Left lung (tissue), 10 donors: ENCODE results near the gene DIP2C. TPM values are rescaled to one million over a fixed set of nuclear protein-coding genes. Genes with fewer than 3 reads are reported as not detected.
A peak's percentile ranks its signal among the peaks of the same experiment; 100 is the strongest.

ENCODE experiments used
- ATAC-seq: fragments of 200-7000 bp; cut with Tn5 transposase; one replicate; pipeline ENCODE4 v1.9.1; 2020; ENCODE audit warnings: moderate library complexity
- DNase-seq, 4 donors: peaks; one replicate each; pipeline ENCODE4 v3.0.0-alpha.2; 2013 to 2020
- H3K27ac ChIP-seq, 2 donors: fragments of 200-600 bp; sonication (generic) in 1 of 2; one replicate each; pipeline versions ENCODE4 v1.5.0 to v1.8.0; 2020 to 2021
- H3K27me3 ChIP-seq, 2 donors: fragments of 200-600 bp; sonication (generic) in 1 of 2; one replicate each; pipeline versions ENCODE4 v1.5.0 to v1.8.0; 2020 to 2021
- H3K36me3 ChIP-seq, 2 donors: fragments of 200-600 bp; sonication (generic) in 1 of 2; one replicate each; pipeline versions ENCODE4 v1.5.0 to v1.8.0; 2020 to 2021
- H3K4me1 ChIP-seq, 2 donors: fragments of 200-600 bp; one replicate each; pipeline ENCODE4 v1.8.0; 2021
- H3K4me3 ChIP-seq, 2 donors: fragments of 200-600 bp; sonication (generic) in 1 of 2; one replicate each; pipeline versions ENCODE4 v1.5.0 to v1.8.0; 2020 to 2021; ENCODE audit warnings: mild to moderate bottlenecking in 1 of 2
- H3K9me3 ChIP-seq, 2 donors: fragments of 200-600 bp; sonication (generic) in 1 of 2; one replicate each; pipeline versions ENCODE4 v1.5.0 to v1.8.0; 2020 to 2021
- intact Hi-C, 2 donors: fragments of 100-400 bp; cut with DNase I; formaldehyde crosslinking; loops; one replicate each; pipeline versions ENCODE4 v1.11.2 to v1.14.2; 2022
- polyA plus RNA-seq, 6 donors: library from polyadenylated mRNA; unstranded; fragments of 120-200 nt; gene quantifications; one replicate each; pipeline ENCODE4 v1.2.1, GENCODE V29; 2013; ENCODE audit not compliant: insufficient read length in 6 of 6
- total RNA-seq, 2 donors: library from RNA; stranded (reverse); fragmentation: NEBNext Ultra II Directional; extraction: Animal tissue kit (Norgen Biotek cat#: 25700); gene quantifications; one replicate each; pipeline ENCODE4 v1.2.1, GENCODE V29; 2021
- TF ChIP-seq, protein P1 (sequence below), 2 donors: fragments of 200-600 bp; sonication (generic) in 1 of 2; IDR thresholded peaks; one replicate each; pipeline versions ENCODE4 v1.5.0 to v1.8.0; 2021; ENCODE audit warnings: antibody characterized with exemption in 2 of 2
- donor health status: DM: no; HTN: yes; CAD: no.
- donor health status: DM: no; HTN: no; CAD: no.

Gene DIP2C
- total and polyA plus RNA-seq, 8 donors: 10.5 to 22.5 (median 19.5) TPM

DNA sequence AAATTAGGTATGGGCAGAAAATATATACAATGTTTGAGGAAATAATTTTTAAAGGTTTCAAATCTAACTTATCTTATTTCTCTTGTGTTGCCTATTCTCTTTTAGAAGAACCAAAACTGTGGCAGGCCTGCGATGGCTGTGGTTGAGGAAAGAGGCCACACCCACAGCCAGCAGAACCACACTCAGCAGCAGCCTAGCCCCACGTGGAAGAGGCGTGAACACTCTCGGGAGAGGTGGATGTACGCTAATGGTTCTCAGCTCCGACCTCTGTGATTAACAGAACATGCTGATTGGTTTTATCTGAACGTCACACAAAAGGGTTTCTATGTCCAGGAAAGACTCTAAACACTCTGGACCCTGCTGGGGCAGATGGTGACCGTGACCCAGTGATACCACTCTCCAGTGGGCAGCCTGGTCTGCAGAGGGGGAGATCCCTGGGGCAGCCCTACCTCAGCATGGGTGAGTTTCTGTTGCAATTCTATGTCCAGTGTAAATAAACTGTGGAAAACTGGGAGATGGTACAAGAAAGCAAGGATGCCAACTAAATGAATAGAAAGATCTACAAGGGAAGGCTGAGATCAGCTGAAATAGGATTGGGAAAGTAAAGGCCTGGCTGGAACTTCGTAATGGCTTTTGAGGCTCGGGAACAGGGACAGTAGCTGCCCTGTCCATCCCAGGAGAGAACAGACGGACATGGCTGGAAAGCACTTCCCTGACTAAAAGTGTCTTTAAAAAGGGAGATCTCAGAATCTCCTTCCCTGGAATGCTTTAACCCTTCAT is 26.6 kb downstream of the DIP2C start:
- no peak for DNase-seq
- TF ChIP-seq, protein P1, sequence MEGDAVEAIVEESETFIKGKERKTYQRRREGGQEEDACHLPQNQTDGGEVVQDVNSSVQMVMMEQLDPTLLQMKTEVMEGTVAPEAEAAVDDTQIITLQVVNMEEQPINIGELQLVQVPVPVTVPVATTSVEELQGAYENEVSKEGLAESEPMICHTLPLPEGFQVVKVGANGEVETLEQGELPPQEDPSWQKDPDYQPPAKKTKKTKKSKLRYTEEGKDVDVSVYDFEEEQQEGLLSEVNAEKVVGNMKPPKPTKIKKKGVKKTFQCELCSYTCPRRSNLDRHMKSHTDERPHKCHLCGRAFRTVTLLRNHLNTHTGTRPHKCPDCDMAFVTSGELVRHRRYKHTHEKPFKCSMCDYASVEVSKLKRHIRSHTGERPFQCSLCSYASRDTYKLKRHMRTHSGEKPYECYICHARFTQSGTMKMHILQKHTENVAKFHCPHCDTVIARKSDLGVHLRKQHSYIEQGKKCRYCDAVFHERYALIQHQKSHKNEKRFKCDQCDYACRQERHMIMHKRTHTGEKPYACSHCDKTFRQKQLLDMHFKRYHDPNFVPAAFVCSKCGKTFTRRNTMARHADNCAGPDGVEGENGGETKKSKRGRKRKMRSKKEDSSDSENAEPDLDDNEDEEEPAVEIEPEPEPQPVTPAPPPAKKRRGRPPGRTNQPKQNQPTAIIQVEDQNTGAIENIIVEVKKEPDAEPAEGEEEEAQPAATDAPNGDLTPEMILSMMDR (IDR thresholded peaks at IDR 0.05): no peak
- Histone ChIP-seq H3K27ac (no peak overlapping the region), H3K4me3 (no peak overlapping the region), H3K36me3 (no peaks in the 10 kb centered on the region), H3K27me3 (no peaks in the 10 kb centered on the region), H3K9me3 (no peaks in the 10 kb centered on the region), H3K4me1 (peaks cover 2 to 6% of the 10 kb centered on the region in 2 donors)
- no peak for ATAC-seq
- intact Hi-C loops: no loop called here

DNA sequence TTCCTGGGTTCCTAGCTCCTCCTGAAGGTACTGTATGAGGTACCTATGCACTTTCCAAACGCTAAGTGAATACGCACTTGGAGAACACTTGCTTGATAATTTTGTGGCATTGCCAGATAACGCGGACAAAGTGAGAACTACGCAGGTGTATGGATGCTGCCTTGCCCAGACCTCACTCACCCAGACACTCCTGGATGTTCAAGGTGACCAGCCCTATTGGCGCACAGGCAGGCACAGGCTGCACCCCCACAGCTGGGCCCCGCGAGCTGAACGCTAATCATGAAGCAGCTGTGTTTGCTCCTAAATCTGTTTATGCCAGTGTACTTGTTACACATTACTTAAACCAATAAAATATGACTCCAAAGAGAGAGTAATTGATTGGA is 27.3 kb downstream of the DIP2C start:
- ATAC-seq (no peak), DNase-seq (no peak)
- TF ChIP-seq, protein P1 (IDR thresholded peaks at IDR 0.05): no peak
- no peaks in the 10 kb centered on the region for H3K9me3 ChIP-seq
- intact Hi-C loops: no loop called here
- no peaks in the 10 kb centered on the region for H3K36me3 ChIP-seq
- H3K4me1 ChIP-seq: peaks cover 2 to 6% of the 10 kb centered on the region in 2 donors
- no peak overlapping the region for H3K27ac ChIP-seq
- no peaks in the 10 kb centered on the region for H3K27me3 ChIP-seq
- no peak overlapping the region for H3K4me3 ChIP-seq

DNA sequence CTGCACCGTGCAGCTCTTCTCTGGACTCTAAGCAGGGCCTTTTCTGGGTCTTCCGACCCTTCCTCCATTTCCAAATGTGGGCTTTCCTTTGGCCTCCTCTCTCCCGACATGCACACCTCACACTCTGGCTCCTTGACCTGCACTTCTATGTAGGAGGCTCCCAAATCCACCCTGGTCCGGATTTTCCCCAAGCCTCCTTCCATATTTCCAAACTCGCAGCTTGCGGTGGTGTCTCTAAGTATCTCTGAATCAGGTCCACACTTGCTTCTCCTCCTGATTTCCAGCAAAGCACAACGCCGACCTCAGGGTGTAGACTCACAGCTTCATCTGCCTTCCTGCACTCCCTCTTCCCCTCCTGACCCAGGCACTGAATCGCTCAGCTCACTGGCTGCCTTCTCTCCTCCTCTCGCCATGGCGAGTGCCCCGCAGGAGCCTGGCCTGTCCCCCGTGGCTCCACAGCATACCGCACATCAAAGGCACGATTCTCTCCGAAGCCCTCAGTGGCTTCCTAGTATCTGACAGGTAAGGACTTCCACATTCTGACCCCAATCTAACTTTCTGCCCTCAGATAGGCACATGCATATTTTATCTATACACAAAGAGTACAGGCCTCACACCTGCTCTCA is 27.8 kb downstream of the DIP2C start:
- no peak for ATAC-seq
- Histone ChIP-seq H3K9me3 (no peaks in the 10 kb centered on the region), H3K4me3 (no peak overlapping the region), H3K27ac (no peak overlapping the region), H3K36me3 (no peaks in the 10 kb centered on the region), H3K27me3 (no peaks in the 10 kb centered on the region), H3K4me1 (peaks cover 2 to 6% of the 10 kb centered on the region in 2 donors)
- intact Hi-C loops: no loop called here
- DNase-seq: no peak
- TF ChIP-seq, protein P1 (IDR thresholded peaks at IDR 0.05): no peak

DNA sequence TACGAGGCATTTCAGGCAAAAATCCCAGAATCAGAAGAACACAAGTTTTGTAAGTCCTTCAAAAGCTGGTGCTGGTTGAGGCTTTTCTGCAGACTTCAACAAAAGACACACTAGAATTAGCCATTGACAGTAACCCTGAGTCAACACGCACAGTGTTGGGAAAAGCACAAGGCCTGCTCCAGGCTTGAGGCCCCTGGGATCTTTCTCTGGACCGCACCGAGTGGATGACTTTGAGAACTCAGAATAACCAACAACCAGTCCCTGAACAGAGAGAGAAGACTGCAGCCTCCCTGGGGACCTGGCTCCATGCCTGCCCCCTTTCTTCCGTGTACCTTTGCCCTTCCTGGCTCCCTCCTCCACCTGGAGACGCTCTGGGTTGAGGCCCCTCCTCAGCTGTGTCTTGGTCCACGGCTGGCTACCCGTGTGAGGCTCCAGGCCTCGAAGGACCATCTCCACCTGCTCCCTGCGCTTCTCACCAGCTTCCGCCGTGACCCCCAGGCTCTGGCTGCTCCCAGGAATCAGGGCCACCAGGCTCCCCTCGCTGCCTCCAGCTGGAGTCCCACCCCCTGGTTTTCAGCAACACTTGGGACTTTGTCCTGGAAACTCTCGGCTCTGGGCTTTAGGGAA is 28.4 kb downstream of the DIP2C start:
- ATAC-seq (no peak), DNase-seq (no peak)
- no peaks in the 10 kb centered on the region for H3K27me3 ChIP-seq
- peaks cover 2 to 6% of the 10 kb centered on the region in 2 donors for H3K4me1 ChIP-seq
- no peak overlapping the region for H3K27ac ChIP-seq
- intact Hi-C loops: no loop called here
- TF ChIP-seq, protein P1 (IDR thresholded peaks at IDR 0.05): no peak
- H3K4me3 ChIP-seq: no peak overlapping the region
- H3K9me3 ChIP-seq: no peaks in the 10 kb centered on the region
- no peaks in the 10 kb centered on the region for H3K36me3 ChIP-seq

DNA sequence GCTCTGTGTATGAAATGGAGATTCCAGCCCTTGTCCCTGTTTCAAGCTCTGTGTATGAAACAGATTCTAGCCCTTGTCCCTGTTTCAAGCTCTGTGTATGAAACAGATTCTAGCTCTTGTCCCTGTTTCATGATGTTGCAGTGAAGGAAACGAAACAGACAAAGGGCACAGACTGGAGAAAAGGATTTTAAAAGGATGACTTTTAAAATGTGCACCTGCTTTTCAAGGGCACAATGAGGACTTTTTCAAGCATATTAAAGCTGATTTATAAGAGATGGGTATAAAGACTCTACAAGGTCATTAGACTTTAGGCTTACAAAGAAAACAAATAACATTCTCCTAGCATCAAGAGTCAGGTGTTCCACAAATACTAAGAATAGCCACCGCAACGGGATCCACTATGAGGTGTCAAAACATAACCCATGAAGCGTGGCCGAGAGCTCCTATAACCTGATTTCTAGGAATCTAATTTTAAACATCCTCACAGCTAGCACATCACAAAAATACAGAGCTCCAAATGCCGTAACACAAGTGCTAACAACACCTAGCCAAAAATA is 29.0 kb downstream of the DIP2C start:
- H3K4me3 ChIP-seq: no peak overlapping the region
- H3K27me3 ChIP-seq: no peaks in the 10 kb centered on the region
- H3K4me1 ChIP-seq: peaks cover 2 to 6% of the 10 kb centered on the region in 2 donors
- intact Hi-C loops: no loop called here
- no peak for ATAC-seq
- no peak for DNase-seq
- peak overlapping the region in 1 of 2 donors; percentile 33 for H3K27ac ChIP-seq
- H3K36me3 ChIP-seq: no peaks in the 10 kb centered on the region
- TF ChIP-seq, protein P1 (IDR thresholded peaks at IDR 0.05): no peak
- H3K9me3 ChIP-seq: no peaks in the 10 kb centered on the region
